AG08396 (cell line): ENCODE measurements around the gene C16orf46.

Source experiments
- DNase-seq: peaks from one replicate; pipeline ENCODE4 v3.0.0; 2012; ENCODE audit warnings: low spot score, mixed read lengths

C16orf46 gene

DNA sequence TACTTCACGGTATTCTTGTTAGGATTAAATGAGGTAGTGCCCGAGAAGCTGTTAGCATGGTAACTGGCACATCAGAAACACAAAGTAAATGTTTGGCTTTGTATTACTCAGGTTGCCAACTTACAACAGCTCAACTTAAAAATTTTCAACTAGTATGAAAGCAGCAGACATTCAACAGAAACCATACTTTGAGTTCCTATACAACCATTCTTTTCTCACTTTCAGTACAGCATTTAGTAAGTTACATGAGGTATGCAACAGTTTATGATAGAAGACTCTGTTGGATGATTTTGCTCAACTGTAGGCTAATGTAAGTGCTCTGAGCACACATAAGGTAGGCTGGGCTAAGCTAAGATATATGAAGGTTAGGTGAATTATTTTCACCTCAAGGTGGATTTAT is 62.4 kb downstream of the C16orf46 start:
- no peak for DNase-seq

DNA sequence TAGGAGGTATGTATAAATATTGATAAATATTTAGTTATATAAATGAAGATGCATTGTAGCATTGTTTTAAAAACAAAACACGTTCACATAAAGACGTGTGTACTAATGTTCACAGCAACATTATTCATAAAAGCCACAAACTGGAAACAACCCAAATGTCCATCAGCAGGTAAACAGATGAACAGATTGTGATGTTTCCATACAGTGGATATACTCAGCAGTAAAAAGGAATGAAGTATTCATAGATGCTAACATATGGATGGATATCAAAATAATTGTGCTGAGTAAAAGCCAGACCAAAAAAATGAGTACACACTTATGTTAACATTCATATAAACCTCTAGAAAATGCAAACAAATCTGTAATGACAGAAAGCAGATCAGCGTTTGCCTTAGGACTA is 64.1 kb downstream of the C16orf46 start:
- no peak for DNase-seq
